ENCODE data around the gene PDCL3. TPM values are rescaled to one million over a fixed set of nuclear protein-coding genes. Genes with fewer than 3 reads are reported as not detected.

Gene PDCL3
- total RNA-seq, 3 donors from 2014 or later (not counting 1 experiment from before 2014, with no cell fraction given): 22.3 to 27.3 (median 24.8) TPM

- H3K36me3 ChIP-seq (ENCODE audit: control insufficient read depth, insufficient read depth, low read length): no peaks in the 10 kb centered on the region
- Mint-ChIP-seq H3K4me1 (no peaks in the 10 kb centered on the region), H3K4me3 (no peak overlapping the region), H3K27me3 (ENCODE audit: low read depth in 2 of 2) (peaks cover 0 to 8% of the 10 kb centered on the region in 2 donors), H3K36me3 (no peaks in the 10 kb centered on the region), H3K9me3 (no peaks in the 10 kb centered on the region), H3K27ac (no peak overlapping the region)
- H3K27me3 ChIP-seq (ENCODE audit: control insufficient read depth, insufficient read depth, low read length): no peaks in the 10 kb centered on the region
- ATAC-seq (no peak), DNase-seq (no peak)
- no peaks in the 10 kb centered on the region for H3K4me1 ChIP-seq (ENCODE audit: control insufficient read depth, insufficient read depth, low read length)
- TF ChIP-seq CTCF (IDR thresholded peaks at IDR 0.05): no peak
- intact Hi-C loops (cut with micrococcal nuclease): no loop called here
- H3K4me3 ChIP-seq (ENCODE audit: low read length): no peak overlapping the region
- WGBS (ENCODE audit: insufficient coverage): 54% methylated on average over 1 of the region's 1 CpG
- no peak overlapping the region for H3K27ac ChIP-seq (ENCODE audit: low read length)
- H3K9me3 ChIP-seq (ENCODE audit: control insufficient read depth, insufficient read depth, low read length): no peaks in the 10 kb centered on the region
Observed at GRCh38 chr2:100613719-100614118, 50.9 kb downstream of the PDCL3 start.

- Histone ChIP-seq H3K36me3 (ENCODE audit: control insufficient read depth, insufficient read depth, low read length) (no peaks in the 10 kb centered on the region), H3K27ac (ENCODE audit: low read length) (no peak overlapping the region), H3K4me1 (ENCODE audit: control insufficient read depth, insufficient read depth, low read length) (no peaks in the 10 kb centered on the region), H3K9me3 (ENCODE audit: control insufficient read depth, insufficient read depth, low read length) (no peaks in the 10 kb centered on the region), H3K27me3 (ENCODE audit: control insufficient read depth, insufficient read depth, low read length) (no peaks in the 10 kb centered on the region), H3K4me3 (ENCODE audit: low read length) (no peak overlapping the region)
- no peak overlapping the region for H3K4me3 Mint-ChIP-seq
- peaks cover 0 to 12% of the 10 kb centered on the region in 2 donors for H3K27me3 Mint-ChIP-seq (ENCODE audit: low read depth in 2 of 2)
- 92% methylated on average over 11 of the region's 11 CpGs for WGBS (ENCODE audit: insufficient coverage)
- intact Hi-C loops (cut with micrococcal nuclease): no loop called here
- no peaks in the 10 kb centered on the region for H3K36me3 Mint-ChIP-seq
- TF ChIP-seq CTCF (IDR thresholded peaks at IDR 0.05): no peak
- no peak for ATAC-seq
- no peaks in the 10 kb centered on the region for H3K9me3 Mint-ChIP-seq
- H3K27ac Mint-ChIP-seq: no peak overlapping the region
- no peak for DNase-seq
- H3K4me1 Mint-ChIP-seq: no peaks in the 10 kb centered on the region
Observed at GRCh38 chr2:100614455-100615000, 51.7 kb downstream of the PDCL3 start.

DNA sequence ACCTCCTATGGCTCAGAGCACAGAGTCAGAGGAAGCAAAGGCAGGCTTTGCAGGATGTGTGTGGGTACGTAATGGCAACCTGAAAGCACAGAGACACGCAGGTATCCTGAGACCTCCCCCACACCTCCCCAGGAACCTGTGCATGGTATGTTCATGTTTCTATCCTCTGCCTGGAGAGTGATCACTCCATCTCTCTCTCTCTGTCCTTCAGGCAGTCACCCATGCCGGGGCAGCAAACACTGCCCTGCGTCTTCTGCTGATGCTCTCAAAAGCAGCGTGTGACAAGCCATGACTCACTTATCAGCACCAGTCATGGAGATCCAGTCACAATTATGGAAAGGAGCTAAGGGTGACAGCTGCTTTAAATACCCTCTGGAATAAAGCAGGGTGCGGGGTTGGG is 52.7 kb downstream of the PDCL3 start:
- Histone ChIP-seq H3K4me1 (ENCODE audit: control insufficient read depth, insufficient read depth, low read length) (no peaks in the 10 kb centered on the region), H3K27me3 (ENCODE audit: control insufficient read depth, insufficient read depth, low read length) (no peaks in the 10 kb centered on the region), H3K27ac (ENCODE audit: low read length) (no peak overlapping the region), H3K4me3 (ENCODE audit: low read length) (no peak overlapping the region), H3K9me3 (ENCODE audit: control insufficient read depth, insufficient read depth, low read length) (no peaks in the 10 kb centered on the region), H3K36me3 (ENCODE audit: control insufficient read depth, insufficient read depth, low read length) (no peaks in the 10 kb centered on the region)
- H3K36me3 Mint-ChIP-seq: no peaks in the 10 kb centered on the region
- no peak for DNase-seq
- H3K27ac Mint-ChIP-seq: no peak overlapping the region
- H3K9me3 Mint-ChIP-seq: no peaks in the 10 kb centered on the region
- 95% methylated on average over 6 of the region's 6 CpGs for WGBS (ENCODE audit: insufficient coverage)
- no peak overlapping the region for H3K4me3 Mint-ChIP-seq
- H3K27me3 Mint-ChIP-seq (ENCODE audit: low read depth in 2 of 2): peaks cover 0 to 14% of the 10 kb centered on the region in 2 donors
- H3K4me1 Mint-ChIP-seq: no peaks in the 10 kb centered on the region
- intact Hi-C loops (cut with micrococcal nuclease): no loop called here
- ATAC-seq: no peak
- TF ChIP-seq CTCF (IDR thresholded peaks at IDR 0.05): no peak

- DNase-seq: no peak
- H3K36me3 ChIP-seq (ENCODE audit: control insufficient read depth, insufficient read depth, low read length): no peaks in the 10 kb centered on the region
- Mint-ChIP-seq H3K9me3 (no peaks in the 10 kb centered on the region), H3K4me3 (no peak overlapping the region), H3K27ac (no peak overlapping the region), H3K4me1 (no peaks in the 10 kb centered on the region), H3K27me3 (ENCODE audit: low read depth in 2 of 2) (peaks cover 0 to 14% of the 10 kb centered on the region in 2 donors), H3K36me3 (no peaks in the 10 kb centered on the region)
- no peaks in the 10 kb centered on the region for H3K27me3 ChIP-seq (ENCODE audit: control insufficient read depth, insufficient read depth, low read length)
- H3K4me3 ChIP-seq (ENCODE audit: low read length): no peak overlapping the region
- no peaks in the 10 kb centered on the region for H3K9me3 ChIP-seq (ENCODE audit: control insufficient read depth, insufficient read depth, low read length)
- no peak for ATAC-seq
- no peak overlapping the region for H3K27ac ChIP-seq (ENCODE audit: low read length)
- no peaks in the 10 kb centered on the region for H3K4me1 ChIP-seq (ENCODE audit: control insufficient read depth, insufficient read depth, low read length)
- TF ChIP-seq CTCF (IDR thresholded peaks at IDR 0.05): no peak
- 72% methylated on average over 4 of the region's 4 CpGs for WGBS (ENCODE audit: insufficient coverage)
- intact Hi-C loops (cut with micrococcal nuclease): no loop called here
Observed at GRCh38 chr2:100615886-100616285, 53.1 kb downstream of the PDCL3 start.
